ENCODE results near the gene DNAJC5G.

DNAJC5G gene, protein sequence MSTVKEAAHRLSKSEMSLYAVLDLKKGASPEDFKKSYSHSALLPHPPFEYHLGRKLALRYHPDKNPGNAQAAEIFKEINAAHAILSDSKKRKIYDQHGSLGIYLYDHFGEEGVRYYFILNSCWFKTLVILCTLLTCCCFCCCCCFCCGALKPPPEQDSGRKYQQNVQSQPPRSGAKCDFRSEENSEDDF

DNA sequence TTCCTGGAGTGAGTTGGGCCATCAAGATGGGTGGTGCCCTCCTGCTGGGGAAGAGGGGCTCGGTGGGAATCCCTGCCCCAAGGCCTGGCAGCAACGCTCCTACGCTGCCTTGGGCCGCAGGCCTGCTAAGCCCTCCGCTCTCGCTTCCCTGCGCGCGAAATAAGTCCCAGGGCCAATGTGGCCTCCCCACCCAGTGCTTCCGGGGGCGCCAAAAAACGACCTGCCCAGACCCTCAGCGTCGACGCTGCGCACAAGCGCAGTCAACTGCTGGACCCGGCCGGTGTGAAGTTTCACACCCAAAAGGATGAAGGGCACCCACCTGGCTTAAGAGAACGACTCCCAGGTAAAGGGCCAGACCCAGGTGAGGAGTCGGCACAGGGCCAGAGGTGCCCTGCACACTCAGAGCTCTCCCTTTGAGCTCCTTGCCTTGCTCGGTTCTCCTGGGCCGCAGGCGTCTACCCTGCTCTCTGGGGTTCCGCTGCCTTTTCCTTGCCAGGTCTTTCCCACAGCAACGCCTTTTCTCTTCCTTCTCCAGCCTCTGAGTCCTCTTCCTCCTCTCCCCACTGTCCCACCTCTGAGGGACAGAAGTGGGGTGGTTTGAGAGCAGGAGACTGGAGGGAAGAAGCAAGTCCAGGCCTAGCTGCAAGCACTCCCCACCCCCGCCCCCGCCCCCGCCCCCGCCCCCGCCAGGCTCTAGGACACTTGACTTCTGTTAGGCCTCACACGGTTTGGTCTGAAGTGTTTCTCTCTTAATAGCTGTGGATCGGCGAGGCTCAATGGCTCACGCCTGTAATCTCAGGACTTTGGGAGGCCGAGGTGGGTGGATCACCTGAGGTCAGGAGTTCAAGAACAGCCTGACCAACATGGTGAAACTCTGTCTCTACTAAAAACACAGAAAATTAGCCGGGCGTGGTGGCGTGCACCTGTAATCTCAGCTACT, at the start of gene DNAJC5G:
Gene DNAJC5G, plus strand, starts transcription at position 223 of the 940 bp plus-strand sequence. CDS start 1,296 bp downstream, outside the sequence.
- no peak for DNase-seq

DNA sequence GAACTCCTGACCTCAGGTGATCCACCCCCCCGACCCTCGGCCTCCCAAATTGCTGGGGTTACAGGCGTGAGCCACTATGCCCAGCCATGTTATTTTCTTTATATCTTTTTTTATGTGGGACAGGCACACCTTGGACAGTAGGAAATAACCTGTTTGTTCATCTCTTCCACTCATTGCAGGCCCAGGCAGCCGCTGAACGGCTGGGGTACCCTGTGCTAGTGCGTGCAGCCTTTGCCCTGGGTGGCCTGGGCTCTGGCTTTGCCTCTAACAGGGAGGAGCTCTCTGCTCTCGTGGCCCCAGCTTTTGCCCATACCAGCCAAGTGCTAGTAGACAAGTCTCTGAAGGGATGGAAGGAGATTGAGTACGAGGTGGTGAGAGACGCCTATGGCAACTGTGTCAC, 49.7 kb upstream of the DNAJC5G start:
- no peak for DNase-seq

DNA sequence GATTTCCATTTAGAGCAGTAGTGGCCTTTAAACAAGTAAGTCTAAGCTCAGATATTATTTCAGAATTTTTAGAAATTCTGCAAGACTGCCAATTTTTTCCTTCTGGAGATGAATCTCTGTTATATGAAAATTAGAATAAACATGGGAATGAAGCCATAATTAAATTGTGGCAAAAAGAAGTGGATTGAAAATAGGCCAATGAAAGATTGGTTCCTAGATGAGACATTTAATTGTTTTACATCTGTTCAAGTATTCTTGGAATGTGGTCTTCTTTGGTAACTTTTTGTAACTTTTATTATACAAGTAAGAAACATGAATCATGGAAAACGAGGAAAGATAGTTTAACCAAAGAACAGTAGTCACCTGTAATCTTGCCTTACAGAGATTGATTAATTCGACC, 47.7 kb upstream of the DNAJC5G start:
- DNase-seq, result no peak

DNA sequence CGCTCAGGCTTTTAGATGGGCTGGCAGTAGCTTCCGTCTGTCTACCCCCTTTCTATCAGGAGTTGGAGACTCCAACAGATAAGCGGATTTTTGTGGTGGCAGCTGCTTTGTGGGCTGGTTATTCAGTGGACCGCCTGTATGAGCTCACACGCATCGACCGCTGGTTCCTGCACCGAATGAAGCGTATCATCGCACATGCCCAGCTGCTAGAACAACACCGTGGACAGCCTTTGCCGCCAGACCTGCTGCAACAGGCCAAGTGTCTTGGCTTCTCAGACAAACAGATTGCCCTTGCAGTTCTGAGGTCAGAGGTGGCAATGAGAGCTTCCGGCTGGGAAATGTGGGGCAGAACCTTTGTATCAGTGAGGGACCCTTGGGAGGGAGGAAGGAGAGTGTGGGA, 43.3 kb upstream of the DNAJC5G start:
- no peak for DNase-seq

DNA sequence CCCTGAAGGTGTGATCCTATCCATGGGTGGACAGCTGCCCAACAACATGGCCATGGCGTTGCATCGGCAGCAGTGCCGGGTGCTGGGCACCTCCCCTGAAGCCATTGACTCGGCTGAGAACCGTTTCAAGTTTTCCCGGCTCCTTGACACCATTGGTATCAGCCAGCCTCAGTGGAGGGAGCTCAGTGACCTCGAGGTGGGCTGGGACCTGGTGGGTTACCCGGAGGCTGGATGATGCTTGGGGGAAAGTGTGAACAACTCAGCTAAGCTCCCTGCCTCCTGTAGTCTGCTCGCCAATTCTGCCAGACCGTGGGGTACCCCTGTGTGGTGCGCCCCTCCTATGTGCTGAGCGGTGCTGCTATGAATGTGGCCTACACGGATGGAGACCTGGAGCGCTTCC, 41.9 kb upstream of the DNAJC5G start:
- DNase-seq, result no peak

DNA sequence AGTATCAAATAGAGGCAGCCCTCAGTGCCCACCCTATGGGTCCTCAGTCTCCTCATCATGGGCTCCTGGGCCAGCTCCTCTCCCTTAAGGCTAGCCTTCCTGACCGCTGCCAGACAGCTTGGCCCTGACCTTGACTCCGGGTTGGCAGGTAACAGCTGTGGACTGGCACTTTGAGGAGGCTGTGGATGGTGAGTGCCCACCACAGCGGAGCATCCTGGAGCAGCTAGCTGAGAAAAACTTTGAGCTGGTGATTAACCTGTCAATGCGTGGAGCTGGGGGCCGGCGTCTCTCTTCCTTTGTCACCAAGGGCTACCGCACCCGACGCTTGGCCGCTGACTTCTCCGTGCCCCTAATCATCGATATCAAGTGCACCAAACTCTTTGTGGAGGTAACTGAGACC, 39.1 kb upstream of the DNAJC5G start:
- no peak for DNase-seq

GRCh38 chr2:27236626-27237025, 38.6 kb upstream of the DNAJC5G start:
- no peak for DNase-seq

DNA sequence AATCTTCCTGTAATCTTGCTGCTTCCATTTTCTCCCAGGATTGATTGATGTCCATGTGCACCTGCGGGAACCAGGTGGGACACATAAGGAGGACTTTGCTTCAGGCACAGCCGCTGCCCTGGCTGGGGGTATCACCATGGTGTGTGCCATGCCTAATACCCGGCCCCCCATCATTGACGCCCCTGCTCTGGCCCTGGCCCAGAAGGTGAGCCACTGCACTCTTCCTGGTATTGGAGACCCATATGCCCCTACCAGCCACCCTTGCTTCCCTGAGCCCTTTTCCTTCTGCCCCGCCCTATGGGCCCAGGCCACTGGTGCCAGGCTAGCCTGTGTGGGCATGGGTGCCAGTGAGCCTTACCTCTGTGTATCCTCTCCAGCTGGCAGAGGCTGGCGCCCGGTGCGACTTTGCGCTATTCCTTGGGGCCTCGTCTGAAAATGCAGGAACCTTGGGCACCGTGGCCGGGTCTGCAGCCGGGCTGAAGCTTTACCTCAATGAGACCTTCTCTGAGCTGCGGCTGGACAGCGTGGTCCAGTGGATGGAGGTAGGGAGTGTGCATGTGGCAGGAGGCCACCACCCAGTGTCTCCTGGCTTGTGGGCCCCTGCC, 37.8 kb upstream of the DNAJC5G start:
- no peak for DNase-seq

DNA sequence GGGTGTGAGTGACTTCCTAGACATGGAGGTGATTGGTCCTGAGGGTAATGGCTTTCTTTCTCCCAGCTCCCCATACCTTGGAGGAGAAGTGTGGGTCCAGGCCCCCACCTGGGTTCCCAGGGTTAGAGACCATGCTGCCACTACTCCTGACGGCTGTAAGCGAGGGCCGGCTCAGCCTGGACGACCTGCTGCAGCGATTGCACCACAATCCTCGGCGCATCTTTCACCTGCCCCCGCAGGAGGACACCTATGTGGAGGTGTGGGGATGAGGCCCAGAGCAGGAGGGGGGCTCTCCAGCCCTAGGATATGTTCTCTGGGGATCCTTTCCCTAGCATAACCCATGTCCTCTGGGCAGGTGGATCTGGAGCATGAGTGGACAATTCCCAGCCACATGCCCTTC, 36.3 kb upstream of the DNAJC5G start:
- no peak for DNase-seq

DNA sequence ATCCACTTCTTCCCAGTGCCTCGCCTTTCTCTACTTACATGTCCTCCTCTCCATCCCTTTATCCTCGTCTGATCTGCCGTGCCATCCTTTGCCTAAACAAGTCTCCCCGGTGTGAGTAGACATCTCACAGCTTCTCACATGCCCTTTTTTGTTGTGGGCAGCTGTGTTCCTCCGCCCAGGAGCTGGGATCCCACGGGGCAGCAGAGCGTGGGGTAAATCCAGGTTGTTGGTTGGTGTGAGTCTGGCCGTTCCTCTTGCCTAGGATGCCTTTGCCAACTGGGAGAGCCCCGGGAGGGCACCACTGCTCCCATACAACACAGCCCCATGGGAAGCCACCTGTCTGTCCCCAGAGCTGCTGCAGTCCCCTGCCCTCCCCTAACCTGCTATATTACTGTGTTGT, 34.8 kb upstream of the DNAJC5G start:
- DNase-seq, result no peak

- no peak for DNase-seq
These were observed 33.2 kb upstream of the DNAJC5G start for GRCh38 chr2:27241761-27242613.

GRCh38 chr2:27242614-27242951, 32.6 kb upstream of the DNAJC5G start:
- no peak for DNase-seq

- DNase-seq, result no peak
These were observed 31.7 kb upstream of the DNAJC5G start for GRCh38 chr2:27243391-27244130.

DNA sequence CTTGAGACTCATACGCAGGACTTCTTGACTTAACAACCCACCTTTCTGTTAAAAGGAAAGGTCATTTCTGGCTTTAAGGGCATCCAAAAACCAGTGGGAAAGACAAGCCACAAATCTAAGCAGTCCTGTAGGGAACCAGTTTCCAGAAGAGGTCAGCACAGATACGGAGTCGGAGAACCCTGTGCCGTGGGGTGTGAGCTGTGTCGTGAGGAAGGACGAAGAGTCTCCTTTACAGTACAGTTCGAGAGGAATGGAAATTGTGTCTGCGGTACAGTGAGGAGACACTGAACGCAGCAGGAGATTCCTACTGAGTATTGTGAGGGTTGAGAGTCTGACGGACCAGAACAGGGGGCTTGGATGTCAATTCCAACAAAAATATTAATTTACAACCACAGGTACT, 30.1 kb upstream of the DNAJC5G start:
- DNase-seq, result no peak

- DNase-seq, result no peak
These were observed 29.6 kb upstream of the DNAJC5G start for GRCh38 chr2:27245626-27246025.

DNA sequence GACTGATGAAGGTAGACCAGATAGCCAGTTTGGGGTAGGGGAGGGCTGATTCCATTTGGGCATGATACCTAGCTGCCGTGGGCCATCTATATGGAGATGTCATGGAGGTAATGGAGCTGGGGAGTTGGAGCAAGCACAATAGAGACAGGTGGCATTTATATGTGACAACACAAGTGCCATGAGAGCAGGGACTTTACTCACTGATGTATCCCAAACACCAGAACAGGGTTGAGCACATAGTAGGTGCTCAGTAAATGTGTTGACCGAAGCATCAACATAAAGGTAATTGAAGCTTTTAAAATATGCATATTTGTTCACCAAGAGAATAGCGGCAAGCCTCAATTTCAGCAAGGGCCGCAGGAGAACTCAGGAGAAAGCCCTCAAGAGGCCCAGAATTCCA, 27.3 kb upstream of the DNAJC5G start:
- no peak for DNase-seq

GRCh38 chr2:27249159-27249890, 25.9 kb upstream of the DNAJC5G start:
- no peak for DNase-seq

GRCh38 chr2:27249891-27250651, 25.2 kb upstream of the DNAJC5G start:
- peak; percentile 64 for DNase-seq

DNA sequence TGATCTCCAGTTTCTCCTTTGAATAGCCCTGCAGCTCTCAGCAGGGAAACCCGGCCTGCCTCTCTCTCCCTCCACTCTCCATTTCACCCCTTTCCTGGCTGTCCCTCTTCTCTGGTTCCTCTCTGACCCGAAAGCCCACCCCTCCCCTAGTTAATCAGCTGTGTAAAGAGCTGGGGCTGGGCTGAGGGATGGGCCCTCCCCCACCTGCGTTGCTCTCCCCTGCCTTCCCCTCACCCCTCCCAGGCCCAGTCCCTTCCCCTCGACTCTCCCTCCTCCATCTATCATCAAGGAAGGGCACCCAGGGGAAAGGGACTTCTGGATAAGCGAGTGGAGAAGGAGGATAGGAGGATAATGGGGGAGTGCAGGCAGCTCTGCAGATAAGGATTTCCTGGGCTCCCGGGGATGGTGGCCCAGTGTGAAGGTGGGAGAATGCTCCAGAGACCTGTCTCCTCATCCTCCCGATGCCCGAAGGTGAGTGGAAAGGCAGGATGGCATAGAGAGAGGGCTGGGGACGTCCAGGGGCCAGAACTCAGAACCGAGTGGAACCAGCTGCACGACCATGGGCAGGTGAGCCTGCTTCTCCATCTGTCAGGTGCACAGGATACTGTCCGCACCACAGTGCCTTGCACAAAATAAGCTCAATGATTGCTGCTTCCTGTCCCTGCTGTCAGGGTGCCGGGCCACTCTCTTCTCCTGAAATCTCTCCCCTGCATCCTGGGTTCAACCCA, 24.4 kb upstream of the DNAJC5G start:
- DNase-seq, result no peak

DNA sequence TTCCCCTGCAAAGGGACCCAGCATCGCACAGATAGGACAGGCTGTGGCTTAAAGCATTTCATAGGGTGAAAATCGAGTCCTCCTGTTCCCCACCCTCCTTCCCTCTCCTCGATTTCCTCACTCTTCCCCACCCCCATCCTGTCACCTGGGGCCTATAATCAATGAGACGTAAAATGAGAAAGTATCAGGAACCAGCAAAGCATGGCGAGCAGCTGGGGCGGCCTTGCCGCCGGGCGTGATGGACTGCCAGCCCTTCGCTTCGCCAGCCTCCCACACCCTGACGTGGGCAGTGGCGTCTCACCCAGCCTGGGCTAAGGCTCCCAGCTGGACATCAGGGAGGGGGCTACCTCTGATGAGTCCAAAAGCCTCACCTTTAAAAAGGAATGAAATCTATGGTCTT, 23.5 kb upstream of the DNAJC5G start:
- no peak for DNase-seq

All from stimulated activated CD4-positive, alpha-beta T cell treated with anti-CD3 and anti-CD28 coated beads, Interleukin-1b, Interleukin-23, amount 100 ng/mL, for 48 hours (primary cell).